ENCODE results near the gene OSBPL6.

- TF ChIP-seq POLR2A (IDR thresholded peaks at IDR 0.05) (no peak), CTCF (IDR thresholded peaks at IDR 0.05) (no peak)
Observed at GRCh38 chr2:178417916-178418315, 223.6 kb downstream of the OSBPL6 start.
